AG04450 (cell line): ENCODE data around the gene CLIC3. TPM values are rescaled to one million over a fixed set of nuclear protein-coding genes. Genes with fewer than 3 reads are reported as not detected.

Experiments used
- CTCF ChIA-PET: fragments of 300-600, 350-600 bp; formaldehyde crosslinking; extraction: SDS; loops from one replicate; lab custom pipeline; 2022; ENCODE audit warnings: antibody characterized with exemption, inconsistent platforms; lab: Charles Lee
- POLR2A ChIA-PET: fragments of 350-600 bp; formaldehyde crosslinking; extraction: SDS; loops from one replicate; lab custom pipeline; 2021; ENCODE audit warnings: antibody characterized with exemption, inconsistent platforms; lab: Yijun Ruan, JAX
- DNase-seq: peaks from one replicate; pipeline ENCODE4 v3.0.0-alpha.2; 2011; ENCODE audit warnings: low read depth, low spot score
- H3K27ac ChIP-seq: one replicate; pipeline ENCODE4 v1.5.1; 2012; ENCODE audit warnings: low read depth, low read length, control low read depth
- H3K27me3 ChIP-seq: one replicate; pipeline ENCODE4 v1.6.0; 2012; ENCODE audit warnings: low read length; ENCODE audit not compliant: control insufficient read depth, insufficient read depth
- H3K4me3 ChIP-seq: 2 replicates; pipeline ENCODE4 v1.5.1; 2011; ENCODE audit warnings: mild to moderate bottlenecking, low read depth, low read length, control low read depth
- H3K9me3 ChIP-seq: 2 replicates; pipeline ENCODE4 v1.5.1; 2012; ENCODE audit warnings: low read length; ENCODE audit not compliant: control insufficient read depth, insufficient read depth
- CTCF ChIP-seq: IDR thresholded peaks from 2 replicates; pipeline ENCODE4 v1.5.1; 2011; ENCODE audit warnings: low read depth, low read length, control low read depth, inconsistent platforms
- polyA plus RNA-seq: library from polyadenylated mRNA; depleted of rRNA; stranded (reverse); fragments of >200 nt; gene quantifications from 2 replicates; pipeline ENCODE4 v1.2.3, GENCODE V29; 2011

The CLIC3 gene
- polyA plus RNA-seq, 1 experiment = 0.42 TPM

GRCh38 chr9:136960938-136961275 is 35.5 kb downstream of the CLIC3 start:
- TF ChIP-seq CTCF = no peak
- Histone ChIP-seq H3K9me3 (no peaks in the 10 kb centered on the region; the same call in 1 of the 2 replicates), H3K27ac (no peak overlapping the region), H3K27me3 (peaks cover 22% of the 10 kb centered on the region), H3K4me3 (no peak overlapping the region)
- DNase-seq = no peak
- ChIA-PET CTCF (no interaction called here), POLR2A (no interaction called here)

GRCh38 chr9:136960212-136960937 is 36.0 kb downstream of the CLIC3 start:
- ChIA-PET POLR2A (interaction anchor here (1.2 kb wide), 1 partner anchor 17 kb away, joined by 3 read pairs; the partner anchor contains the start of gene PTGDS), CTCF (interaction anchor here (1.2 kb wide), 1 partner anchor 12 kb away, joined by 4 read pairs; no protein-coding TSS in a partner anchor)
- Histone ChIP-seq H3K4me3 (no peak overlapping the region), H3K27ac (no peak overlapping the region), H3K9me3 (no peaks in the 10 kb centered on the region; the same call in 1 of the 2 replicates), H3K27me3 (peaks cover 21% of the 10 kb centered on the region)
- TF ChIP-seq CTCF = no peak
- DNase-seq = no peak

GRCh38 chr9:136958898-136959850 is 37.2 kb downstream of the CLIC3 start:
- no peak for DNase-seq
- CTCF ChIA-PET = interaction anchor here (1.0 to 1.2 kb wide), 2 partner anchors 11 to 70 kb away, joined by 3 to 4 read pairs; no protein-coding TSS in a partner anchor
- H3K4me3 ChIP-seq = no peak overlapping the region
- TF ChIP-seq CTCF = no peak
- peaks cover 20% of the 10 kb centered on the region for H3K27me3 ChIP-seq
- H3K27ac ChIP-seq = no peak overlapping the region
- H3K9me3 ChIP-seq = no peaks in the 10 kb centered on the region; the same call in 1 of the 2 replicates
- POLR2A ChIA-PET = interaction anchor here (1.2 kb wide), 1 partner anchor 18 kb away, joined by 3 read pairs; the partner anchor contains the start of gene PTGDS

- POLR2A ChIA-PET = interaction anchor here (0.6 kb wide), 1 partner anchor 115 kb away, joined by 3 read pairs; no protein-coding TSS in a partner anchor
- DNase-seq = no peak
- CTCF ChIA-PET = no interaction called here
- H3K9me3 ChIP-seq = no peaks in the 10 kb centered on the region; the same call in 1 of the 2 replicates
- no peak for TF ChIP-seq CTCF
- no peak overlapping the region for H3K27ac ChIP-seq
- H3K4me3 ChIP-seq = no peak overlapping the region
- peaks cover 20% of the 10 kb centered on the region for H3K27me3 ChIP-seq
Measured at GRCh38 chr9:136958473-136958872, 37.9 kb downstream of the CLIC3 start.
